Measurements from ENCODE around the gene PDHA1.

The PDHA1 gene

GRCh38 chrX:19372547-19373331 is 29.0 kb downstream of the PDHA1 start:
- TF ChIP-seq CTCF (IDR thresholded peaks at IDR 0.05; ENCODE audit: control insufficient read depth, insufficient read depth, low read depth, low read length, missing control alignments): no peak
- peak overlapping the region; percentile 9 for H3K4me3 ChIP-seq (ENCODE audit: control insufficient read depth, low read depth, low read length)
- DNase-seq (ENCODE audit: low read depth): no peak

GRCh38 chrX:19373351-19373891 is 29.7 kb downstream of the PDHA1 start:
- no peak for DNase-seq (ENCODE audit: low read depth)
- no peak for TF ChIP-seq CTCF (IDR thresholded peaks at IDR 0.05; ENCODE audit: control insufficient read depth, insufficient read depth, low read depth, low read length, missing control alignments)
- no peak overlapping the region for H3K4me3 ChIP-seq (ENCODE audit: control insufficient read depth, low read depth, low read length)

GRCh38 chrX:19375546-19375945 is 31.8 kb downstream of the PDHA1 start:
- DNase-seq (ENCODE audit: low read depth): no peak
- no peak overlapping the region for H3K4me3 ChIP-seq (ENCODE audit: control insufficient read depth, low read depth, low read length)

GRCh38 chrX:19377799-19378198 is 34.1 kb downstream of the PDHA1 start:
- TF ChIP-seq CTCF (IDR thresholded peaks at IDR 0.05; ENCODE audit: control insufficient read depth, insufficient read depth, low read depth, low read length, missing control alignments): no peak

More at GRCh38 chrX:19375546-19375945, 31.8 kb downstream of the PDHA1 start:
- TF ChIP-seq CTCF (IDR thresholded peaks at IDR 0.05; ENCODE audit: control insufficient read depth, insufficient read depth, low read depth, low read length, missing control alignments): no peak

GRCh38 chrX:19381326-19381725 is 37.6 kb downstream of the PDHA1 start:
- no peak for TF ChIP-seq CTCF (IDR thresholded peaks at IDR 0.05; ENCODE audit: control insufficient read depth, insufficient read depth, low read depth, low read length, missing control alignments)
- no peak for DNase-seq (ENCODE audit: low read depth)

More at GRCh38 chrX:19377799-19378198, 34.1 kb downstream of the PDHA1 start:
- DNase-seq (ENCODE audit: low read depth): no peak
- no peak overlapping the region for H3K4me3 ChIP-seq (ENCODE audit: control insufficient read depth, low read depth, low read length)

GRCh38 chrX:19382555-19383145 is 38.9 kb downstream of the PDHA1 start:
- DNase-seq (ENCODE audit: low read depth): no peak
- H3K4me3 ChIP-seq (ENCODE audit: control insufficient read depth, low read depth, low read length): no peak overlapping the region
- TF ChIP-seq CTCF (IDR thresholded peaks at IDR 0.05; ENCODE audit: control insufficient read depth, insufficient read depth, low read depth, low read length, missing control alignments): peak; percentile 56

More at GRCh38 chrX:19381326-19381725, 37.6 kb downstream of the PDHA1 start:
- H3K4me3 ChIP-seq (ENCODE audit: control insufficient read depth, low read depth, low read length): no peak overlapping the region
